ENCODE data around the gene PUS3.

- TF ChIP-seq POLR2A (IDR thresholded peaks at IDR 0.05; ENCODE audit: low read length) (no peak), GATA1 (IDR thresholded peaks at IDR 0.05; ENCODE audit: low read depth, low read length) (no peak)
Observed at GRCh38 chr11:125950696-125951651, 48.0 kb upstream of the PUS3 start.
